HG03432 (cell line): ENCODE measurements around the gene WNT16.

Experiments used
- ATAC-seq: cut with Tn5 transposase; IDR thresholded peaks from one replicate; pipeline ENCODE4 v1.9.1; 2021; ENCODE audit warnings: mild to moderate bottlenecking, moderate library complexity; ENCODE audit not compliant: unreplicated experiment

Gene WNT16

DNA sequence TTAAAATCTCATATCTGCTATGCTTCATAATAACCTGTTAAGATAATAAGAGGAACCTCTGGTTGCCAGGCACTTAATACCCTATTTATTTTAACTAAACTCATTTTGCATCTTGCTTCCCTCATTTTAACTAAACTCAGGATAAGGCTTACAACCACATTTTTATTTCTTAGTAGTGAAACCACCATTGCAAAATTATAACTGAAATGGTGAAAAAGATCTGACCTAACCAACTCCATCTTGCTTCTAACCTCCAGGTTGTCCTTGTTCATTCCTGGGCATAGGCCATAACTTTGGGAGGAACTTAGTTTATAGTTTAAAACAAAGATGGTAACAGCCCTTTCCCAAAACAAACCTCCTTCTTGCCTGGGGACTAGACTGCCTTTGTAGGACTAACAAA, 61.3 kb downstream of the WNT16 start:
- ATAC-seq = no peak

DNA sequence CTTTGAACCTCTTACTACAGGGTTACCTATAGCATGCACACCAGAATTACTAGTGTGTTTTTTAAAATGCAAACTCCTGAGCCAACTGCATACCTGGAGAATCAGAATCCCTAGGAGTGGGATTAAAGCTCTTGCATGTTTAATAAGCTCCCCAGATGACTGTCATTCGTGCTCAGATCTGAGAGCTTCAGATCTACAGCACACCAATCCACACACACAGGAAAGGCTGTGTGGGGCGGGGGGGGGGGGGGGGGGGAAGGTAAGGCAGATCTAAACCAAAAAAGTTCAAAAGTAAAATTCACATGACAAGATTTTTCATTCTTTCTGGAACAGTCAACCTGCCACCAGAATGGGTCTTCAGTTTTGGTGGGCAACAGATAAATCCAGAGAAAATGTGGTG, 61.8 kb downstream of the WNT16 start:
- no peak for ATAC-seq
